GM19397 (cell line): ENCODE data around the gene LY6G6C.

ENCODE experiments used
- ATAC-seq: cut with Tn5 transposase; IDR thresholded peaks from one replicate; pipeline ENCODE4 v1.9.1; 2021; ENCODE audit warnings: mild to moderate bottlenecking, moderate library complexity; ENCODE audit not compliant: unreplicated experiment

The LY6G6C gene

DNA sequence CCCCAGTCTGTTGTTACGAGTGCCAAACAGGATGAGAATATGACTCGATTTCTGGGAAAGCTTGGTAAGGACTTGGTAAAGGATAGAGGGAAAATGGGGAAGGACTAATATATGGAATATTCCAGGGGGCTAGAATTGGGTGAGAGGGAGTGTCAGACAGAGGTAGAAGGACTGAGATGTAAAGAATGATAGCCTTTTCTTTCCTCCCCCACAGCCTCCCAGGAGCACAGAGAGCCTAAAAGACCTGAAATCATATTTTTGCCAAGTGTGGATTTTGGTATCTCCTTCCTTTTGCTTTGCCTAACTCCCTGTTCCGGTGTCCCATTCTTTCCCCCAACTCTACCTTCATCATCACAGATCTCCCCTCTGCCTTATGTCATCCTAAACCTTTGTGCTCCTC is 21.3 kb upstream of the LY6G6C start:
- ATAC-seq = no peak

DNA sequence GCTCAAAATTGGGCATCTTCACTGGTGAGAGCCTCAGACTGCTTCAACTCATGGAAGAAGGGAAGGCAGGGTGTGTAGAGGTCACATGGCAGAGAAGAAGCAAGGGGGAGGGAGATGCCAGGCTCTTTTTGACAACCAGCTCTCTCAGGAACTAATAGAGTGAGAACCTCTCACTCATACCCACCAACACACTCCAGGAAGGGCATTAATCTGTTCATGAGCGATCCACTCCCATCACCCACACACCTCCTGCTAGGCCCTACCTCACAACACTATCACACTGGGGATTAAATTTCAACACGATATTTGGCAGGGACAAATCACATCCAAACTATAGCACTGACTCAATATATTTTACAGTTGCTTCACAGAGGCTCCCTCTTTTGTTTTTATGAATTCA is 20.3 kb upstream of the LY6G6C start:
- ATAC-seq = no peak

DNA sequence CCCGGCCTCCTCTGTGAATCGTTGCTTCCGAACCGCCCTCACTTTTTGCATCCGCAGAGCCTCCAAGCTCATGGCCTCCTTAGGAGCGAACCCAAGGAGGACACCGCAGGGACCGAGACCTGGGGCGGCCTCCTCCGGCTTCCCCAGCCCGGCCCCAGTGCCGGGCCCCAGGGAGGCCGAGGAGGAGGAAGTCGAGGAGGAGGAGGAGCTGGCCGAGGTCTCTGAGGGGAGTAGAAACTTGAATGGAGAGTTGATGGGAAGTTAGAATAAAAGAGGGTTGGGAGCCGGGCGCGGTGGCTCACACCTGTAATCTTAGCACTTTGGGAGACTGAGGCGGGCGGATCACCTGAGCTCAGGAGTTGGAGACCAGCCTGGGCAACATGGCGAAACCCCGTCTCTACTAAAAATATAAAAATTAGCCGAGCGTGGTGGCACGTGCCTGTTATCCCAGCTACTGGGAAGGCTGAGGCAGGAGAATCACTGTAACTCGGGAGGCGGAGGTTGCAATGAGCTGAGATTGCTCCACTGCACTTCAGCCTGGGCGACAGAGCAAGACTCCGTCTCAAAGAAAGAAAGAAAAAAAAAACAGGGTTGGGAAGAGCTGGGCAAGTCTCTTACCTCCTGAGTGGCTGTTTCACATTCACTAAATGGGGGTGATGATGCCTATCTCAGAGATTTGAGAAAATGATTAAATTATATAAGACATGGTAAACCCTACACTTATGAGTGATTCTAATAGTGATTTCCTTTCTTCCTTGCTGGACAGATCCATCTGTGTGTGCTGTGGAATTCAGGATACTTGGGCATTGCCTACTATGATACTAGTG is 19.1 kb upstream of the LY6G6C start:
- no peak for ATAC-seq

DNA sequence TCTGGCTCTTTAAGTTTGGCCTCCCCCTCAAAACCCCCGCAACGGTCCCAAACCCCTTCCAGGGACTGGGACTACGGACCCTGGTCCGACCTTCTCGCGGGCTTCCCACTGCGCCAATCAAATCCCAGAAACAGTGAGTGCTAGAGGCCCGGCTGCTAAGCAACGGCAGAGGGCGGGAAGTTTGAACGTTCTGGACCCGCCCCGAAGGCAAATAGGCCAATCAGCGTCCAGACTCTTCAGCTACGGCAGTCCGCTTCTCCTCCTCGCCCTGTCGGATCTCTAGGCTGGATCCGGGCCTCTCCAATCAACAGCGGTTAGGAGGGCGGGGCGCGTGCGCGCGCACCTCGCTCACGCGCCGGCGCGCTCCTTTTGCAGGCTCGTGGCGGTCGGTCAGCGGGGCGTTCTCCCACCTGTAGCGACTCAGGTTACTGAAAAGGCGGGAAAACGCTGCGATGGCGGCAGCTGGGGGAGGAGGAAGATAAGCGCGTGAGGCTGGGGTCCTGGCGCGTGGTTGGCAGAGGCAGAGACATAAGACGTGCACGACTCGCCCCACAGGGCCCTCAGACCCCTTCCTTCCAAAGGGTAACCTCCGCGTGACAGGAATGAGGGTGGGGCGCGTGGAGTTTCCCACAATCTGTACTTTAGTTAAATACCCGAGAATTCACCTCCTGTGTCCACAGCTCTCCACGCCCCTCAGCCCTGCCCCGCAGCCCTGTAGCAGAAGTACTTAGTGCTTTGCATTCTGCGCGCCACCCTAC is 18.3 kb upstream of the LY6G6C start, which contains the start of gene MSH5:
MSH5 (plus strand) TSS at position 367 of the 758 bp plus-strand sequence. CDS start 462 bp downstream, outside the sequence.
- ATAC-seq = peak; percentile 71

DNA sequence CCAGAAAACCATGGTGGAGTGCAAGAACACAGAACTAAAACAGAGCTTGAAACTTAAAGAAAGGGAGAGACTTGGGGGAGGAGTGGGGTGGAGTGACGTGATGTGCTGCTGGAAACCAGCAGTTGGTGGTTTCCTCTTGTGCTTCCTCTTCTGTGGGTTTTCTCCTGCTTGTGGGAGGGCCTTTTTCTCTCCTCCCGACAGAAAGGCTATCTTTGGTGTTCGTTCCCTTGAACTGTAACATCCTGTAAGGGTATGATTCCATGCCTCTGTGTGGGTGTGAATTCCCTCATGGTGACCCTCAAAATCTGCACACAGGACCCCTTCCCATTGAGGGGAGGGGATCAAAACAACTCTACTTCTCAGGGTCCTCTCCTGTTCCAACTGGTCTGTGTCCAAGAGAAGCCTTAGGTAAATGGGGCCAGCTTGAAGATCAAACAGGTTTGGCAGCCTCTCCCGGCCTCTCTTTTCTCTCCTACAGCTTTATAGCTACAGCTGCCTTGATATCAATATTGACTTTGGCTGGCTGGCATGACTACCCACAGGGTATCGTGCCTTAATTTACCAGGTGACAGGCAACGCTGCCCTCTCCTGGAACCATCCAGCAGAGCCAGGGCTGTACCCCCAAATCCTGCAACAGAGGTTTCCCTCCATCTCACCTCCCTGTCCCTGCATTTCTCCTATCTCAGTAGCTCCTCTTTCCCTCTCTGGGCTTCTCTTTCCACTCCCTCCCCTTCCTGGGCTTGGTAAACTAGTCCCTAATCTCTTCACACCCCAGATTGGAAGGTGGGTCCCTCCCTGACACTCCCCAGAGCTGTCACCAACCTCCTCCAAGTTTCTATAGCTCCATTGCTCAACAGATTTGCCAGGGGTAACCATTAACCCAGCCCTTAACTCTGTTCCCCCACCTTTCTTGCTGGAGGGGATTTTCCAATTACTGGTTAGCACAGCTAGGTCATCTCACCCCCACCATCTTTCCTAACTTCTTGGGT is 16.7 kb upstream of the LY6G6C start:
- ATAC-seq = no peak

DNA sequence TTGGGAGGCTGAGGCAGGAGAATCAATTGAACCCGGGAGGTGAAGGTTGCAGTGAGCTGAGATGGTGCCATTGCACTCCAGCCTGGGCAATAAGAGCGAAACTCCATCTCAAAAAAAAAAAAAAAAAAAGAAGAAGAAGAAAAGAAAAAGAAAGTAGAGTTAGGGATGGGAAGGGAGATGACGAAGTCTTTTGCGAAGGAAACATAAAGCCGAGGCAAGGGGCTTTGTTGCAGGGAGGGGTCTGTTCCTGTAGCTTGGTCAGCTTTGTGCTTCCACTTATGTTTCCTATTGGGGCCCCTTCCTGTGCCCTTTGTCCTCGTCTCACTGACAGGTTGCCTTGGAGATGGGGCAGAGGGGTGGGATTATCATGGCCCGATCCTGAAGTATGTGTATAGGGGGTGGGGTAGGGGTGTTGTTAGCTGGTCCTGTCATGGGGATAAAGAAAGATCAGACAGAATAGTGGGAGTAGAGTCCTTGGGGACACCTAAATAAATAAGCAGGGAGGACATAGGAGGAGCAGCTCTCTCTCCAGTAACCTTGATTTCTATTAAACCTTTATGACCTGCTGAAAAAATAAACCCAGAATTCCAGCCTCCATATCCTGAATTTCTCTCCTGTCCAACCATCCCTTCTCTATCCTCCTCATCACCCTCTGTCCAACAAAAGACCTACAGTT is 15.9 kb upstream of the LY6G6C start:
- ATAC-seq = no peak

DNA sequence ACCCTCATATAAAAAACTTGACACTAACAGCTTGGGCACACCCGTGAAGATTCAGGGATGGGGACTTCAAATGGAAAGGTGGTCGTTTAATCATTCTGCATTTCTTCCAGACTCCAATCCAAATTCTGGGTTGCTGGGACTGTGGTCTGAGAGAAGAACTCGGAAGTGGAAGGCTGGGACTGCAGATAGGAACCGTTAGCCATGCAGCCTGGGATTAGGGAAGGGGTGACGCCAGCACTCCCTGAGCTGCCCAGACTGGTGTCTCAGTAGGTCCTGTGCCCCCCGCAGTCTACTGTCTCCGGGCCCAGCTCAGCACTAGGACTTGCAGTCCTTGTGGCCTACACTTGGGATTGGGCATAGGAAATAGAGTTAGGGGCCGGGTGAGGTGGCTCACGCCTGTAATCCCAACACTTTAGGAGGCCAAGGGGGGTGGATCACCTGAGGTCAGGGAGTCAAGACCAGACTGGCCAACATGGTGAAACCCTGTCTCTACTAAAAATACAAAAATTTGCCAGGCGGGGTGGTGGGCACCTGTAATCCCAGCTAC is 15.3 kb upstream of the LY6G6C start:
- no peak for ATAC-seq

DNA sequence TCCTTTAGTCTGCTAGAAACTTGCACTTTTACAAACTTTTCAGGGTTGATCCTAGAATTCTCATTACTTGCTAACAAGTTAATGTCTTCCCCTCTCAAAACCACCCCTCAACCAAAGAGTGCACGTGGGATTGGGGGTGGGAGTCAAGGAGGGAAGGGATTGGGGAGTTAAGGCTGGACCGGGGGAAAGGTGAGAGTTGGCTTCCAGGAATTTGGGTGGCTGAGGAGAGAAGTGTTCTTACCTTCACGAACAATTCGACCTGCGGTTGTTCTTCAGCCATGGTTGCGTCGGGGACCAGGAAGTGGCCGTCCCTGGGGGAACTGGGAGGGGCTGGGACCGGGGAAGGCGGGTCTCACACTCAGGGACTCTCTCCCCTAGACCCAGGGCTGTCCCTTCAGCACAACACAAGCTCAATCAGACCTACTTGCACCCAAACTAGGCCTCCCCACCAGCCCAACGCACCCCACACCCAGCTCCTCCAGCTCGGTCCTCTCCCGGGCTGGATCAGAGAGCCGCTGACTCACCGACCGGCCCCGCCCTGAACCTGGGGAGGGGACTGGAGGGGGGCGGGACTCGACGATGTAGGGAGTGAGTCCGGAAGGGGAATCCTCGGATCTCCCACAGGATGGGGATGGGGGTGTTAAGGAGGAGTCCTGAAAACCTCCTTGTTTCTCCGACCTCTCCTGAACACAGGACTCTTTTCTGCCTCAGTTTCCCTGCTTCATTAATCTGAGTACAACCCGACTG is 14.6 kb upstream of the LY6G6C start, which contains the start of gene CLIC1:
CLIC1 (minus strand) TSS at position 510 of the 747 bp plus-strand sequence; CDS start at position 280, 230 bp downstream.
- ATAC-seq = no peak

DNA sequence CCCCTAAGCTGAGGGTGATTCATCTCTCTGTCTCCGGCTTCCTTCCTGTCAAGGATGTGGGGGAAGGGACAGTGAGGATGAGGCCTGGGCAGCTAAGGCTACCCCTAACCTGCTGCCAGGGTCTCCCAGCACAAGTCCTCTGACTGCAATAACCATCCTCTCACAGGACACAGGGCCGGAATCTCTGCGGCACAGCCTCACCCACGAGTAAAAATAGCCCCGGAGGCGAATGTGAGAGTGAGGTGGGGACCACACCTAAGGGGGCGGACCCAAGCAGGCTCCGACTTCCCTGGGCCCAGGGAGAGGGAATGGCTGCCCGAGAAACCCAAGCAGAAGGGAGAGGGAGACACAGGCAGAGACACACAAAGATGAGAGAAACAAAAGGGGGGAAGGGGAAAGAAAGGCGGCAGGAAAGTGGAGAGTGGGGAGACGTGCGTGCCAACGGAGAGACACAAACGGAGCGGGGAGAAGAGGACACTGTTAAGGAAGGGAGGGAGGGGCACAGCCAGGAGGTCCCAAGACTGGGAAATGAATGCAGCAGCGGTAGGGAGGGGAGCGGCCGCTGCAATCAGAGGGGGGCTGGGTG is 13.4 kb upstream of the LY6G6C start:
- no peak for ATAC-seq

DNA sequence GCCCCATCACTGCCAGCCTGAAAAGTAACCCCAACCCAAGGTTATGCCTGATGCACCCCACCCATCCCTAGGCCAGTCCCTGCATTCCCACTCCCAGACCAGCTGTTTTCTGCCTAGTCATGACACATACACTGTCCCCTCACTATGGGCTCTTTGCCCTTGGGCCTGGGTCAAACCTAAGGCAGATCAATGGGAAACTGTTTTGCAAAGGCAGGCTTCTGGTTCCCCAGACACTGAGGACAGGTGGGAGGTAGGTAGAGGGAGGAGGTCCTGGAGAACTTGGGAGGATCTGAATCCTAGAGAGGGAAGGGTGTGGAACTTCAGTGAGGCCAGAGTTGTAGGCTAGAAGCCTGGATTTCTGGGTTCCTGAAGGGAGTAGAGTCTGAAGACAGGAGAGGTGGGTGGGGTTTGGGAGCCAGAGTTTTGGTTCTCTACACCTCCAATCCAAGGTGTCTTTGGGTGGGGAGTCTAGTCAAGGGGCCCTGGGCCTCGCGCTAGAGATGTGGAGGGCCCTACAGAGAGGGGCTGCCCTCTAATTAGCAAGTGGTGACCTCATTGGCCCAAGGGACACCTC is 12.8 kb upstream of the LY6G6C start:
- ATAC-seq = no peak

DNA sequence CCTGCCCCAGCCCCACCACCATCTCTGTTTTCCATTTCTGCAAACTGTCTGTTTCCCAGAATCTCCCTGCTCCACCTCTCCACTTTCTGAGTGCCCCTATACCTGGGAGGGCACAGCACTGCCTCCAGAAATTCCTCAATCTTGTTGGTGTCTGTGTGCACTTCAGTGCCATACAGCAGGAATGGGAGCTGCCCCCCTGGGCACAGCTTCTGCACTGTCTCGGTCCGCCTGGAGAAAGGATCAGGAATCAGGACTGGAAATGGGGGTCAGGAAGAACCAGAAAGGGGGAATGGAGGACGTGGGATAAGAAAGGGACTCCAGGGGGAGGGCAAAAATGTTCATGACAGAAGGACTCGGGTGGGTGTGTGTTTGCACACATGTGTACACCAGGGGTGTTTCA is 12.2 kb upstream of the LY6G6C start:
- no peak for ATAC-seq

DNA sequence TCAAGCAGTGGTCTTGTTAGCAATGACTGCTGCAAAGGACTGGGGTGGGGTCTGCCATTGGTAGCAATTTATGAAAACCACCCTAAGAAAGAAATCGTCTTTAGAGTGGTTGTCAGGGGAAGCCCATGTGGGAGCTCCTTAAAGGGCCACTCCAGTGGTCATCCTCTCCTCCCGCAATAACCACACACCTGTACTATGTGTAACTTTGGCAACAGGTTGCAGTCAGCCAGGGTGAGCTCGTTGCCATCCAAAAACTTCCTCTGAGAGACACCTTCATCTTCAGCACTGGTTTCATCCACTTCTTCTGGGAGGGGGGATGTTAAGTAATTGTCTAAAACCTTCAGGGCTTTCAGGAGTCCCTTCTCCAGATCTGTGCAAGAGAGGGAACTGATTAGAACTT is 10.5 kb upstream of the LY6G6C start:
- ATAC-seq = no peak

DNA sequence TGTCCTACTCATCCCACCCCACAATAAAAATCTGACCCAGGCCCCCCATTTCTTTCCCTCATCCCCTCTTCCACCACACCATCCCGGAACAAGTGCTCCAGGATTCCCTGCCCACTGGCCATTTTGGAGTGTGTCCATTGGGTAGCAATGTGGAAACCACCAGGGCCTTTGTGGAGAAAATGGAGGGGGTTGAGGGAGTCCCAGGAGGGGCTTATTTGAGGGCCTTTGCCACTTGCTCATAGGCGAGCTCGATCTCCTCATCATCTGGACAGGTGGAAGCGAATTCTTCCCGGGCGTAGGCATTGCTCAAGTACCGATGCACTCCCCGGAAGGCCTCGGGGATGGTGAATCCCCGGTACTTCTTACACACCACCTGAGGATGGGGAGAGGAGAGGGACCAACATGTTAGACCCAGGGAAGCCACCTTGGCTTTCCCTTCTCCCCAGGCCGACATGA is 9.1 kb upstream of the LY6G6C start:
- no peak for ATAC-seq

DNA sequence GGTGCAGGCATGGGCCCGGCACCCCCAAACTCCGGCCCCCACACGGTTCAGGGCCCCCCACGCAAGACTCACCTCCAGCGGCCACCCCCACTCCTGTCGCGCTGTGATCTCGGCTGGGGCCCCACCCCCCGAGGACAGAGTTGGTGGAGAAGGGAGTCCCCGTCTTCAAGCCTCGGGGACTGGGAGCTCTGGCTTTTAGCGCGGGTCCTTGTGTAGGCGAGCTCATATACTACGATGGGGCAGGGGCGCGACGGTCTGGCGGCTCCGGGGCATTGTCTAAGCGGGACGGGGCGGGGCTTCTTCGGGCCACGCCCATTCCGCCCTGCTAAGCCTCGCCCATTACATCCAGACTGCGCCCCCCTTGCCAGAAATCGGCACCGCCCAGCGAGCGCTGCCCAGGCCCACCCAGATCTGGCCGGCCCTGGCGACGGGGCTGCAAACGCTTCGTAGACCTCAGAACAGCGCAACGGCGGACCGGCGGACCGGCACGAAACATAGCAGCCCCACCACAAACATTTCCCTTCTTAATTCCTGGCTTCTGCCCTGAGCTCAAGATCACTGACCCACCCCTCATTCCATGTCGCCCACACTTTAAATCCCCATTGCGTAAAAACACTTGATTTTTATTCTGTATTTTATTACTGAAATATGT is 8.6 kb upstream of the LY6G6C start:
- peak; percentile 36 for ATAC-seq

DNA sequence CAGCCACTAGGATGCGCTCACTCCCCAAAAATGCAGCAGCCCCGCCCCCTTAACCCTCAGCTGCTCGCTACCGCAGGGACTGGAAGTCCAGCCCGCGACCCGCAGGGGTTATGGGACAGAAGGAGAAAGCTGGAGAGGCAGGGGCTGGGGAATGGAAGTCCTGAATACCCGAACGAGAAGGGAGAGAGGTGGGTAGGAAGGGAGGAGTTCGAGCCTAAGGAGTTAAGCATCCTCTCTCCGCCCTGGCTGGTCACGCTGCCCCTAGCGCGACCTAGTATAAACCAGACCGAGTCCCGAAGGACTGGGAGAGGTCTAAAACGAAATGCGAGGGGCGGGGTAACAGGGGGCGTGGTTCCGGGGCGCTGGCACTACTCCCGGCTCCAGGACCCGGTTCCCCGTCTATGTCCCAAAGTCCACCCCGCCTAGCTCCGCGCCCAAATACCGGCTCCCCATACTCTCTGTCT is 8.0 kb upstream of the LY6G6C start:
- ATAC-seq = no peak

DNA sequence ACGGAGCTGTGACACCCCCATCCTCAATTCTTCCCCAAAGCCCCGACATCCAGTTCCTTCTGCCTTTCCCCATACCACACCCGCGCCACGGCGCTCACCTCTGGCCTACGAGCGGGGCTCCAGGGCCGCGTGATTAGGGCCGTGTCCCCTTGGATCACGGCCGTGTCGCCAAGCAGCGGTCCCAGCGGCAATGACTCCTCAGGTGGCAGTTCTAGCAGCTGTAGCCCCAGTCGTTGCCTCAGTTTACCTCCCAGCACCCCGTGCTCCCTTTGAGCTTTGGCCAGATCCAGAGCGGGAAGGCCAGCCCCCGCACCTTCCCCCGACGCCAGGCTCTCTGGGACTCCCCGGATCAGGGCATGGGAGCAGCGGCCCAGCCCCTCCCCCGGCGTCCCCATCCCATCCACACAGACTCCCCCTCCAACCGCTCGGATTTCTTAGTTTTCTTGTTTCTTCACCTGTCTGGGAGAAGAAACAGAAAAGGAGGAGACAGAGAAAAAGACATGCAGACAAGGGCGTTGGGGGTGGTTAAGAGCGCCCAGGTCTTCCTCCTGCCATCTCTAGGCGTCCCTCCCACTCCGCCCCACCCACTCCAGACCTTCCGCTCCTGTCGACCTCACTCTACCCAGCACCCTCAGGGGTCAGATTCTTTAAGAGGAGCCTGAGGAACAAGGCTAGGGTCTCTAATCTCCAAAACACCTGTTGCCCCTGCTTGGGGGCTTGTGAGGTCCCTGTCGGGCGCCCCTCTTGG is 7.4 kb upstream of the LY6G6C start, which contains the start of gene DDAH2:
DDAH2 (minus strand) TSS at position 533 of the 748 bp plus-strand sequence; CDS start at position 395, 138 bp downstream.
- ATAC-seq = no peak
